Myocyte (in vitro differentiated cells): ENCODE measurements around the gene CDC42BPB. TPM values are rescaled to one million over a fixed set of nuclear protein-coding genes. Genes with fewer than 3 reads are reported as not detected.

Experiments
- DNase-seq: peaks from one replicate; pipeline ENCODE4 v3.0.0-alpha.2; 2012; ENCODE audit warnings: low read depth
- total RNA-seq: library from RNA; depleted of rRNA; stranded (reverse); fragments of >200 nt; gene quantifications from 2 replicates; pipeline ENCODE4 v1.2.3, GENCODE V29; 2014

Gene CDC42BPB
- total RNA-seq, 1 donor from 2014 or later: 63.4 TPM

- DNase-seq: no peak
Measured at GRCh38 chr14:102918438-102918837, 138.9 kb downstream of the CDC42BPB start.

DNA sequence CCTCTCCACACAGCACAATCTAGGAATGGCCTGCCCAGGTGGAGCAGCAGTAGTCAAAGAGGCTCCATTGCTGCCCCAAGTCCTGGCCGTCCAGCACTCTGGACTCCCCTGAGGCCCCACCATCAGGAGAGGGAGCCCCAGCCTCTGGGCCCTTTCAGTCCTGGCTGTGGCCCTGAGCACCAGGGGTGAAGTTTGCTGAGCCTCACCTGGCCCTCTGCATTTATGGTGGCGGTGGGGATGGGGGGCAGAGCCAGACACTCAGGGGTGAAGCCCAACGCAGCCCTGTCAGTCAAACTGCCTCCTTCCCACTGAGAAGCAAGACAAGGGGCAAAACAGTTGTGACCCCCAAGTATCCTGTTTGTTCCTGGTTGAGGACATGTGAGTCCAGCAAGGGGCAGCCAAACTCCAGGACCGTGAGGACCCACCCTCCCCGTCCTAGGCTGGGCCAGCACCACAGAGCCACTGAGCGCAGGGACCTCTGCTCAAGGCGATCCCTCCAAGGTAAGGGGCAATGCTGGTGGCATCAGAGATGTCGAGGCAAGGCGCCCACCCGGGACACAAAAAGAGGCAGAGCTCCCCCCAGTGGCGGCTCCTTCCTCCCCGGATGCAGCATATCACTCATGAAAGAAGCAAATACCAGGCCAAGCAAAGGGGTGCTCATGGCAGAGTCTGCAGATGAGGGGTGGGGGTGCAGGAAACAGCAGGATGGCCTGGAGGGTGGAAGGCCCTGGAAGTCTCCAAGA lies 139.7 kb downstream of the CDC42BPB start:
- peak; percentile 51 for DNase-seq

GRCh38 chr14:102917056-102917385 lies 140.3 kb downstream of the CDC42BPB start:
- DNase-seq: no peak

DNA sequence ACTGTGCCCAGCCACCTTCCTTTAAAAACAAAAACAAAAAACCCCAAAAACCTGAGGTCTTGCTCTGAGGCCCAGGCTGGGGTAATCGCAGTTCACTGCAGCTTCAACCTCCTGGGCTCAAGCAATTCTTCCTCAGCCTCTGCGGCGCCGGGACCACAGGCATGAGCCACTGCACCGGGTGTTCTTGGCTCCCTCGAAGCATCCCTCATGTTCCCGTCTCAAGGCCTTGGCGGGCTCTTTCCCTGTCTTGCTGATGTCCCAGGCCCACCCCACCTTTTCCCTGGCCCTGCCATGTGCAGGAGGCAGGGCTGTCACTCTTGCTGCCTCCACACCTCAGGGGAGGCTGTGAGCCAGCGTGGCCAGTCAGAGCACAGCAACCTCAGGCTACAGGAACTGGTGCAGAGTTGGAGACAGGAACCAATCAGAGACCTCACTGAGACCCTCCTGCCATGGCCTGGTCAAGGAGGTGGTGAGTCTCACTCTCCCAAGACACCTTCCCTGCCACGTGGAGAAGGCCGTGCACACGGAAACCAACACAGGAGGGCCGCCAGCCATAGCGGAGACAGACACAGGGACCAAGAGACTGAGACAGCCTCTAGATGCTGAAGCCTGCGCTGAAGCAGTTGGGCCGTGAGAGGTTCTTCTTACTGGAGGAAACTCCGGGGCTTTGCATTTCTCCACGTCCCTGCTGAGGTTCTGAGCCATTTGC lies 140.8 kb downstream of the CDC42BPB start:
- DNase-seq: no peak

- no peak for DNase-seq
Measured at GRCh38 chr14:102915292-102916110, 141.8 kb downstream of the CDC42BPB start.

- DNase-seq: no peak
Measured at GRCh38 chr14:102914474-102915291, 142.7 kb downstream of the CDC42BPB start.

DNA sequence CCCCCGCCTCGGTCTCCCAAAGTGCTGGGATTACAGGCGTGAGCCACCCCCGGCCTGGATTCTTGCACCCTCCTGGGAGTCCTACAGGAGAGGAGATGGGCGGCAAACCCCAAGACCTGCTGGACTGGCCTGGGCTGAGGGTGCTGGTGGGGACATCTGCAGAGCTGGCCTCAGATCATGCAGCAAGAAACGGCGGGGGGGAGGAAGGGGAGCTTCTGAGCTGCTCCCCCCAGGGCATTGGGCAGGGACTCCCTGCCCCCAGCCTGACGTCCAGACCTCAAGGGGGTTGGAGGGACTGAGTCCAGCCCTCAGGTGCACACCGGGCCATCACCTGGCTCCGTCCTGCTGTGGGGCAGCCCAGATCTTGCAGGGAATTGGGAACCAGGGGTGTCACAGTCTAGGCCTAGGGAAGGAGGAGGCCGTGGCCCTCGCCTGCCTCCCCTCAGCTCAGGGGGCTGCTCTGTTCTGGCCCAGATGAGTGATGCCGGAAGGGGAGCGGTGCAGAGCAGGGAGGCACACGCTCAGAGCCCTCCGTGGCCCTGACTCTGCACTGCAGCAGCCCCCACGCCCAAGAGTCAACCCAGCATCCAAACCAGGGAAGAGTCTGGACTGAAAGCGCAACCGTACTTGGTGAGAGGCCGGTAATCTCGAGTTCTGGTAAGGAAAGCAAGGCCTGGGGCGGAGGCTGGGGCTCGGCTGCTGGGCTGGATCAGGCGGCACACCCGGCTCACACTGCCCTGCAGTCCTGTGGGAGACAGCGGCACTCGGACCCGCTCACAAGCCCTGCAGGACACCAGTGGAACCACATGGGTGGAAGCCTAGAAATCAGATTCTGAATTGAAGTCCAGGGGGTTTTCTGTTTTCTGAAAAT lies 143.8 kb downstream of the CDC42BPB start:
- DNase-seq: no peak

DNA sequence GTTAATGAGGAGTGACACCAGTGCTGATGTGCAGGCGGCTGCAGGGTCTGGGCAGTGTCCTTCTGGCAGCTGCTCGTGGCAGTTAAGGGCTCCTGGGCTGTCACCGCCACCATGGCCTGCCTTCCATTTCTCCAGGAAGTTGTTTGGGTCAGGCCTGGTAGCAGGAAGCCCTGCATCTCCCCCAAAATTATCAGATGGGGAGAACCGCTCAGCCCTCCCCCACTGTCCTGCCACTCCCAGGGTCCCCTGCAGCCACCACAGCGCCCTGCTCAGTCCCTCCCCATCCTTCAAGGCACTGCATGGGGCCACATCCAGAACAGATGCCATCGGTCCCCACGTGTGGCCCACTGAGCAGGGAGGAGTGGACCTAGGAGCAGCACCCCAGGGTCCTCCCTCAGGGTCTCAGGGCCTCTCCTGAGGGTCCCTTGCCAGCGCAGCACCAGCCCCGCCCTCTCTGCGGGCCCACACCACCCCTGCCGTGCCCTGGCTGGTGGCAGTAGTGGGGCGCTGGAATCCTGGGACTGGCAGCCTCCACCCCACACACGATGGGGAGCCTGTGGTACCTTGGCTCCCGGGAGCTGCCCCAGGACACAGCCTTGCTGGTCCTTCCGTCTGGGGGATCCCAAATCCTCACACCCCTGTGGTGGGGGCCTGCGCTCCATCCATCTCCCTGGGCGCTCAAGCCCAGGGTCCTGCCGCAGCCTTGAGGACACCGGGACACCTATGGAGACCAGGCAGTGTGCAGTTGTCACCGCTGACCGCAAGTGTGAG lies 145.2 kb downstream of the CDC42BPB start:
- no peak for DNase-seq

- no peak for DNase-seq
Measured at GRCh38 chr14:102911541-102911951, 145.8 kb downstream of the CDC42BPB start.

GRCh38 chr14:102910442-102910841 lies 146.9 kb downstream of the CDC42BPB start:
- DNase-seq: no peak

DNA sequence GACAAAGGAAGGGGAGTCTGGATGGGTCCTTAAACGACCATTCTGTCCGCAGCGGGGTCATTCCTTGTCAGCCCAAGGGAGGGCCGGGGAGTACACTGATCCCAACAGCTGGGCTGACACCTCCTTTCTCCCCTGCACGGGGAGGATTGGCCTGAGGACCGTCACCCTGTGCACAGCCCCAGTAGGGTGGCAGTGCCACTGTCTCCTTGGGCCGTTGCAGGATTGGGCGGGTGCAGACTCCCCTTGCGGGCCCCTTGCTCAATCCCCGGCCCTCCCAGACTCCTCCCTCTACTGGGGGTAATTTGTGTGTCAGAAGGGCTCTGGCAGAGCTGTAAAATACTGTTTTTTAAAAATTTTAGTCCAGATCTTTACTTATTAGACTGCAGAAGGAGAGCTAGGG lies 147.4 kb downstream of the CDC42BPB start:
- DNase-seq: no peak

DNA sequence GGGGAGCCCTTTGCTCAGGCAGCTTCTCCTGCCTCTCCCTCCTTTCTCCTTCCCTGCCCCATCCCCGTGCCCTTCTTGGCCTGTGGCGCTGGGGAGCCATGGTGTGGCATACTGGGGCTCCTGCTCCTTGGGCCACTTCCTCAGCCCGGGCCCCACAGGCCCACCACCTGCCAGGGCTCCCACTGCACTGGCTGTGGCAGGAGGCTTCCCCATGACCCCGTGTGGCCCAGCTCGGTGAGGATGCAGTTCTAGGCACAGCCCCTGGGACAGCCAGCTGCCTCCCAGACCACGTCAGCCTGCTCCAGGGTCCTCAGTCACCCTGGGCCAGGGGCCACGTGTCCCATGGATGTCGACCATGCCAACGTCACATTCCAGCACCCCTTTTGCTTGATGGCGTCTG lies 147.9 kb downstream of the CDC42BPB start:
- no peak for DNase-seq

DNA sequence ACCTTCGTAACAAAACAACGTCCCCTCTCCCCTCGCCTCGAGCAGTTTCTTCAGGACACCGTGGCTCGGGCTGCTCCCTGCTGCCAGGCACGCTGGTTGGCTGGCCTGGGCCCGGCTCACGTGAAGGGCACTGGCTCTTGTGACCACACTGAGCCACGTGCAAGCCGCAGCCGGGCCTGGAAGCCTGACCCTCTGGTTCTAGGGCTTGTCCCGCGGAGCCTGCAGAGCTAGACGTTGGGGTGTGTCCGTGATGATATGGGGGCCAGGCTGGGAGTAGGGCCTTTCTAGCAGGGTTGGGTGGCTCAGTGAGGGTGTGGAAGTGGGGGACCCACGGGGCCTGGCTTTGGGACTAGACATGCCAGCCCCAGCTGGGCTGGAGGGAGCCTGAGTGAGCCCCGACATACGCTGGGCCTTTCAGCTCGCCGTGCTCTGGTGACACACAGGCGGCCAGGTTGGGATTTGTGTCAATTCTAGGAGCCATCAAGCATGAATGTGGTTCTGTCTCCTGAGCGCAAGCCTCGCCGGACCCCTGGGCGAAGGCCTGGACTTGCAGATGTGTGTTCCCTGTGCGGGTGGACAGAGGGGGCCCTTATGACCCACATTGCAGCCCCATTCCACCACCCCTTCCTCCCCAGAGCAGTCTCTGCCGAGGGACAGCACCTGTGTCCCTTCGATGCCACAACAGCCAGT lies 148.4 kb downstream of the CDC42BPB start:
- DNase-seq: no peak

- DNase-seq: no peak
Measured at GRCh38 chr14:102907980-102908730, 149.2 kb downstream of the CDC42BPB start.

- no peak for DNase-seq
Measured at GRCh38 chr14:102907303-102907844, 150.0 kb downstream of the CDC42BPB start.

DNA sequence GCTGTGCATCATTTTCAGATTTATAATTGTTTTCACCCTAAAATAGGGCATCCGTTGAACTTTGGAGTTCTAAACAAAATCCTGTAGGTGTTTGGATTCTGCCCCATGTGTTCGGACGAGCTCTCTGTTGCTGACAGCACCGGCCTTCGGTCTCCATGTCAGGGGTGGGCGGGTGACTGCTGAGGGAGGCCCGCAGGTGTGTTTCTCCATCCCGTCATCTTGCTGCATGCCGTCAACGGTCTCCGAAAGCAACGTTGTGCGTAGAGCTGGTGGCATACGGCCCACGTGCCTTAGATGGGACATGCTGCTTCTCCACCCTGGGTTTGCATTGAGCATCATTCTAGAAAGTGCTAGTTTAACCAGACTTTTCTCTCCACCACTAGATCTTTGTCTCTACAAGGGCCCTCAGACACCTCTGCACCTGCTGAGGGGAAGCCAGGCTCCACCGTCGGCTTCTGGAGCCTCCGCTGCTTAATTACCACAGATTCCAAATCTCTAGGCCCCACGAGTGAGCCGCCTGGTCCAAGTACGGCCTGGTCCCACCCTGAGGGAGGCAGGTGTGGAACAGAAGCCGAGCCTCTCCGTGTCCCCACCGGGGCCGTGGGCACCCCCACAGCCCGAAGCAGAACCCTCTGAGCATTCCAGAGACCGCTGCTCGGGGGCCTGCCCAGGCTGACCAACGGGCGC lies 150.6 kb downstream of the CDC42BPB start:
- no peak for DNase-seq
